CD4-positive, alpha-beta T cell treated with Interleukin-10 for 1 hour (primary cell): ENCODE measurements around the gene PTGDS.

ENCODE experiments used
- DNase-seq: peaks from one replicate; pipeline ENCODE4 v3.0.0-alpha.2; 2020

PTGDS gene

DNA sequence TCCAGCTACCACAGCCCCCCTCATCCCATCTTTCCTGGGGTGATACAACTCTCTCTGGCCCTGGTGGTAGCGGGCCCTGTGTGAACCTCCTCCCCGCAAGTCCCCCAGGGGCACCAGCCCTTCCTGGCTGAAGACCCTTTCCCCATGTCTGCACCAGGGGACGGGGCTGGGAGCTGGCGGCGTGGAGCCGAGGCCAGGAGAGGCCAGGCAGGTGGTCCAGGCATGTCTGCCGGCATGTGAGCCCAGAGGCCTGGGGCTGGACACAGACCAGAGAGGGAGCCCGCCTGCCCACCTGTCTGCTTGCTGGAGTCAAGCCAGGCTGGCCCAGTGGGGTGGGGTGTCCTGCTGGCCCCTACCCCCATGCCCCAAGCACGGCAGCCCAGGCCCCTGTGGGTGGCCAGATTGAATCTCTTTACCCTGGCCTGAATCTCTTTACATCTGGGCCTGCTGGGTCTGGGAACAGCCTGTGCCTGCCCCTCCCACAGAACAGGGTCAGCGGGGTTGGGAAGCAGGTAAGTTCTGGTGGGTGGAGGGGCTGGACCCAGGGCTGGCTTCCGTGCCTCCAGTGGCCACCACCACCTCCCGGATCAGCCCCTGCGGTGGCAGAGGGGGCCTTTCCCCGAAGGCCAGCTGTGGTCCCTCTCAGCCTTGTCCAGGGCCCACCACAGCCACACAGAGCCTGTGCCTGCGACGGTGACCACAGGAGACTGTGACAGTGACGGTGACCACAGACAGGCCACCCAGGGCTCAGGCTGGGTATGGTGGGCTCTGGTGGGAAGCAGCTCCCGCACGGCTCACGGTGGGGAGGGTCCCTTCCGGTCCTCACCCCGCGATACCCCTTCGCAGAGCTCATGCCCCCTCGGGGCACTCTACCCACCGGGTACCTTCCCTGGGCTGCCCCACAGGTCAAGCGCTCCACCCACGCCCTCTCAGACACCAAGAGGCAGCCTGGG lies 18.1 kb upstream of the PTGDS start:
- no peak for DNase-seq

DNA sequence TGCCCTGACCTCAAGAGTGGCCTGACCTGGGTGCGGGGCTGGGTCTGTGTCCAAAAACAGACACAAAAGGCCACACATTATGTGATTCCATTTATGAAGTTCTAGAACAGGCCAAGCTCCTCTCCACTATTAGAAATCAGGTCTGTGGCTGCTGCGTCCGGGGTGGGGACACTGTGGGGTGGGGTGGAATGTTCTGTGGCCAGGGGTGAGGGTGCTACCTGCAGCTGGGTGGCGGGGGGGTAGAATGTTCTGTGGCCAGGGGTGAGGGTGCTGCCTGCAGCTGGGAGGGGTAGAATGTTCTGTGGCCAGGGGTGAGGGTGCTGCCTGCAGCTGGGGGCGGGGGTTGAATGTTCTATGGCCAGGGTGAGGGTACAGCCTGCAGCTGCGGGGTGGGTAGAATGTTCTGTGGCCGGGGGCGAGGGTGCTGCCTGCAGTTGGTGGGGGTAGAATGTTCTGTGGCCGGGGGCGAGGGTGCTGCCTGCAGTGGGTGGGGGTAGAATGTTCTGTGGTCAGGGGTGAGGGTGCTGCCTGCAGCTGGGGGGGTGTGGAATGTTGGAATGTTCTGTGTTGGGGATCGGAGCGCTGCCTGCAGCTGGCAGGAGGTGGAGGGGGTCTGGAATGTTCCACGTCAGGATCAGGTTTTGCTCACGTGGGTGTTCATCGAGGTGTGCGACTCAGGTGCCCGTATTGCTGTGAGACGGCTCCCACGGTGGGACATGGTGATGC lies 16.9 kb upstream of the PTGDS start:
- peak; percentile 57 for DNase-seq

DNA sequence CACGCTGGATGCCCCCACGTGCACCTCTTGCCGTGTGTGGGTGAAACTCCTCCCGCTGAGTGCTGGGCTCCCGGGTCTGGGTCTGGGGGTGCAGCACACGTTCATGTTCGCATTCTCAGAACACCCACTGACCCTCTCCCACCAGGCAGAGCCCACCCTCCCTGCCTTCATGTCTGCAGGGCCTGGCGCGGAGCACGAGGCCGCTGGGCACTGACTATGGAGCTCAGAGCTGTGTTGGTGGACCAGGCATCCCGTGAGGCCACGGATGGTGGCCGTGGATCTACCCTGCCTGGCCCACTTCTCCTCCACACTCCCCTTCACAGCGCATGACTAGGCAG lies 16.4 kb upstream of the PTGDS start:
- DNase-seq: no peak

DNA sequence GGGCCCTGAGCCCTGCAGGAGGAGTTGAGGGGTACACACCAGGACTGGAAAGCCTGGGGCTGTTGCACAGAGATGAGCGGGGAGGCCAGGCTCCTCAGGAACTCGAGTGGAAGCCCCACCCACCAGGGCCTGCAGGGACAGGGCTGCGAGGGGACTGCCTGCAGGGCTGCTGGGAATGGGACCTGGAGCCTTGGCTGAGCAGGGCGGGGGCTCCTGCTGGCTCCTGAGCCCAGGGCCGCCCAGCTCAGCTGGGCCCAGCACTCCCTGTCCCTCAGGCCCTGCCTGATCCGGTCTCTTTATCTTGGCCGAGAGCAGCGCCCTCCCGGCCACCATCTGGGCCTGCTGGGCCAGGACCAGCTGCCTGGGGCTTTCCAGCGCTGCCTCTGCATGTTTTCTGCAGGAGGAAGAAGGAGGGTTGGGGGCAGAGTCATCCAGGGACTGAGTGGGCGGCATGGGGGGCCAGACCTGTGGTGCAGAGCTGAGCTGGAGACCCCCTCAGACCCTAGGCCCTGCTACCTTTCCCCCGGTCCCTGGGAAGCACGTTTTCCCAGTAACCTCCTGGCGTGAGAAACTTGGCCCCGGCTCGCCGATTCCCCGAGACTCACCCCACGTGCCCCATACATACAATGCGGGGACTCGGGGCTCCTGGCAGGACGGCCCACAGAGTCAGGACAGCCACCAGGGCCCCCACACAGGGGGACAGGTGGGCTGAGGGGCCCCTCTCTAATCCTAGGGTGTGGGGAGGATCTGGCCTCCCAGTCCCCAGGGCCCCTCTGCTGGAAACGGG lies 15.8 kb upstream of the PTGDS start:
- no peak for DNase-seq

DNA sequence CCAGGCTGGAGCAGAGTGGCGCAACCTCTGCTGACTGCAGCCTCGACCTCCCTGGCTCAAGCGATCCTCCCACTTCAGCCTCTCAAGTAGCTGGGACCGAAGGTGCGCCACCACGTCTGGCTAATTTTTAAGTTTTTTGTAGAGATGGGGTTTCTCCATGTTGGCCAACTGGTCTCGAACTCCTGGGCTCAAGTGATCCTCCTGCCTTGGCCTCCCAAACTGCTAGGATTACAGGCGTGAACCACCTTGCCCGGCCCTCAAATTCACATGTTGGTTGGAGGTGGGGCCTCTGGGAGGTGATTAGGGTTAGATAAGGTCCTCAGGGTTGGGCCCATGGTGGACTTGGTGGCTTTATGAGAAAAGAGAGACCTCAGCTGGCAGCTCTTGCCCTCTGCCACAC lies 15.1 kb upstream of the PTGDS start:
- no peak for DNase-seq

DNA sequence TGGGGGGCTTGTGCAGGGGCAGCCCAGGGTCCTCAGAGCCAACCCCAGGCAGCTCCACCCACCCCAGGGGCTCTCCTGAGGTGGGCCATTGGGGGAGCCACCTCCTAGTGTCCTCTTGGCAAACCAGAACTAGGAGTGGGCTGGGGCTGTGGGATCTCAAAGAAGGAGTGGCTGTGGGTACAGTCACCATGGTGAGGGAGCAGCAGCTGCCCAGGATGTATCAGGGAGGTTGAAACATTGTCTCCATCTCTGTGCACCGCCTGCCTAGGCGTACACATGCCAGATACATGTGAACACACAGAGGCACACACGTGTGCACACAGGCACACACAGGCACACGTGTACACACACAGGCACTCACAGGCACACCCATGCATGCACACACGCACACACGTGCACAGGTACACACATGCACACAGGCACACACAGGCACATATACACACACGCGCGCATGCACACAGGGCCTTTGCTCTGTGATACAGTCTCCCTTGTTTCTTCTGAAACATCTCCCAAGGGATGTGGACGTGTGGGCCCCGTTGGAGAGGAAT lies 14.5 kb upstream of the PTGDS start:
- DNase-seq: no peak

DNA sequence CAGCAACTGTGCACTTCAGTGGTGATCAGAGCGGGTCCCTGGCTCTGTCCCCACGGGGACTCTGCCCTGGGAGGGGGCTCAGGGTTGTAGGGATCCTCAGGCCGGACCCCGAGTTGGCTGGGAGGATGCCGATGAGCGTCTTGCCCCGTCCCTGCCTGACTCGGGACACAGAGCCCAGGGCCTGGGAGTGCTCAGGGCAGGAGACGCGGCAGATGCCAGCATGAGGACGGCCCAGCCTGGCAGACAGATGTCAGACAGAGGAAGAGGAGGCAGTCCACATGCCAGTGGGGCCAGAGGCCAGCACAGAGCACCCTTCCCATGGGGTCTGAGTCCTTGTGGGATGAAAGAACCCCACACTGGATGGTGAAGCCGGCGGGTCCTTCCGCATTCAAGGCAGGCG lies 14.0 kb upstream of the PTGDS start:
- no peak for DNase-seq

DNA sequence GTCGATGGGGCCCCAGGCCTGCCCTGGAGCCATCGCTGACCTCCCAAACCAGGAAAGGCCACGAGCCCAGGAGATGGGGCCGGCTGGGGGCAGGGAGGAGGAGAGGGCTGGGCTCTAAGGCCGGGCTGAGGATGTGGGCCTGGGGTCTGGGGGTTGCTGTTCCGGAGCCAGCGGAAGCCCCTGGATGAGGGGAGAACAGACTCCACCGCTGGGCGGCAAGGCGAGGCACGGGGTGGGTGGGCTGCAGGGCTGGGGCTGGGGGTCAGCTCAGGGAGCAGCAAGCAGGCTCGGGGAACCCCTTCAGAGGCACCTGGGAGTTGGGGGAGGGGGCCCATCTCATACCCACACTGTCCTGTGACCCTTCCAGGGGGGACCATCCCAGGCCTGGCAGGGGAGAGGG lies 13.6 kb upstream of the PTGDS start:
- no peak for DNase-seq

DNA sequence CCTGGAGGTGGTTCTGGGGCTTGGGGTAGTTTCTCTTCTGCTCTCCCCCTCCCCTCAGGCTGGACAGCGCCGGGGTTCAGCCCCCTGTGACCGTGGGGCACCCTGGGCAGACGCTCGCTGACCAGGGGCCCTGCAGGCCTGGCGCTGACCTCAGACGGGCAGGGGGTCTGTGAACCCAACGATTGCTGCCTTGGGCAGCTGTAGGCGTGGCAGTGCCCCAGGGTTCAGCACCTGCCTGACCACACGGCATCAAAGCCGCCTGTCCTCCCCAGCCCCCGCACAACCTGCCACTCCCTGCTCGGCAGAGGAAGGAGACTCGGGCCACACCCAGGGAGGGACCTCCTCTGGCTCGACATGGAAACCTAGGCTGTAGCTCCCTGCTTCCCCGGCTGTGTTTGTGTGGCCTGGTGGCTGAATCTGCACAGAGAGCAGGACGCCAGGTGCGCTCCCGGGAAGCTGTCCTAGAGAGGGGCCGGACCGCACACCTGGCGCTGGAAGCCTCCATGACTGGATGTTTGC lies 13.1 kb upstream of the PTGDS start:
- no peak for DNase-seq

DNA sequence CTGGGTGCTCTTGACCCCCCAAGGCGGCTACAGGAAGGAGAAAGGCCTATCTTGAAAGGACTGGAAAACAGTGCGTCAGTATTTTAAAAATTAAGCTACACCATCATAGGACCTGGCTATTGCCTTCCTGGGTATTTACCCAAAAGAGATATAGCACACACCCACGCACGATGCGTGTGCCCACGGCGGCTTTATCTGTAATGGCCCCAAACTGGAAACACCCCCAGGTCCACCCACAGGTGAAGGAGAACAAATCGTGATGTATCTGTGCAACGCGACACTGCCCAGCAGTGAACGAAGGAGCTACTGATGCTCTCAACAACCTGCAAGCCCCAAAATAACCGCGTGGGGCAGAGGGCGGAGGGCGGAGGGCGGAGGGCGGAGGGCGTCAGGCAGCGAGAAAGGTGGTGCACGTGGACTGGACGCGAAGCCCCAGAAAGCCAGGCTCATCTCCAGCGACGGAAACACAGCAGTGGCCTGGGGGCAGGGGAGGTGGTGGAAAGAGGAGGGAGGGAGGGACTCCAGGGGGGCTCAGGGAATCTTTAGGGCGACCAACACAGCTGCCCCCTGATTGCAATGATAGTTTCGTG lies 12.4 kb upstream of the PTGDS start:
- DNase-seq: no peak

DNA sequence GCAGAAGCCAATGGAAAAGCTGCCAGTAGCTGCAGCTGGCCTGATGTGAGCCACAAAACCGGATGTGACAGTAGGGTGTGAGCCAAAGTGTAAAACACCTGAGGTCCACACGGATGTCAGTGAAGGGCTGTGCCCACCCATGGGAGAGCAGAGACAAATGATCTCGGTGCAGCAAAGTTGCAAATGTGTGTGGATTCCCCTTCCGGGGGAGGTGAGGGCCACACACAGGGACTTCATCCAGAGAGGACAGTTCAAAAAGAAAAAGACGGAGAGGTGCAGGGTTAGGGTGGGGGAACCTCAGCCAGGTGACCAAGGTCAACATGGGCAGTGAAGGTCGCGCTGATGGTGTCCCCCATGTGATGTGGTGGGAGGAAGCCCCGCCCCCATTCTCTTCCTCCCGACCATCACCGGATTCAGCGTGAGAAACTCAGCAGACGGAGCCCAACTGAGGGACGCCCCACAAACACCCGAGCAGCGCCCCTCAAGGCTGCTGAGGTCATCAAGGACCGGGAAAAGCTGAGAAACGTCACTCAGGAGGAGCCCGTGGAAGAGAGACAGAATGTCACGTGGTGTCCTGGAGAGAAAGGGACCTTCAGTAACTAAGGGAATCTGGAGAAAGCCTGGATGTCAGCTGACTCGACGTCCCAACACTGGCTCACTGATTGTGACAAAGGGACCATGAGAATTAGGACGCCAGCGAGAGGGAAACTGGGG lies 11.4 kb upstream of the PTGDS start:
- peak; percentile 76 for DNase-seq

DNA sequence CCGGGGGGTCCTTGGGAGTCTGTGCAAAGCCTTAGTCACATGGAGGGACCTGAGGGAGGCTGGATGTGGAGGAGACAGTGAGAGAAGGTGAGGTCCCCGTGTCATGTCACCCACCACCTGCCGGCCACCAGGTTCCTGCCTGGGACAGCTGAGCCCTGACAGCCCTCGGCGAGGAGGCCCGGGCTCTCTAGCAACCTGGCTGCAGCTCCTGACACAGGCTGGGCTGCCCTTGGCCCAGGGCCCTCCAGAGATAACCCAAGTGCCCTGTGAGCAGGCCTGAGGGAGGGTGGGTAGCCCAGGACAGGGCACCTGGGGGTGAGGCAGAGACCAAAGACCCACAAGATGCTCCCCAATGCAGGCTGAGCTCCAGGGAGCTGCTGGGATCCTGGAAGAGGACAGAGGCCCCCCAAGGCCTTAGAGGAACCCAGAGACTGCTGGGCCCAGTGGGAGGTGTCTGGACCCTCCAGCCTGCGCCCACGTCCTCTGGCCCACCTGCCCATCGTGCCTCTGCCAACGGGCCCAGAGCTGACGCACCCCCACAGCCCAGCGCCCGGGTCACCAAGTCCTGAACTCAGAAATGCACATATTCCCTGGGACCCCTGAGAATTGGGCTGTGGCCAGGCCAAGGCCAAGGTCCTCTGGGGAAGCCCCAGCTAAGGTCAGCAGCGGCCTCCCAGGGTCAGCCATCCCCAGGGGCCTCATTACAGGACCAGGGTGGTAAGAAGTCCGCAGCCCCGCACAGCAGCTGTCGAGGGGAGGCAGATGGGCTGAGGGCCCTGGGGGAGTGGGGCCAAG lies 8.8 kb upstream of the PTGDS start:
- no peak for DNase-seq

DNA sequence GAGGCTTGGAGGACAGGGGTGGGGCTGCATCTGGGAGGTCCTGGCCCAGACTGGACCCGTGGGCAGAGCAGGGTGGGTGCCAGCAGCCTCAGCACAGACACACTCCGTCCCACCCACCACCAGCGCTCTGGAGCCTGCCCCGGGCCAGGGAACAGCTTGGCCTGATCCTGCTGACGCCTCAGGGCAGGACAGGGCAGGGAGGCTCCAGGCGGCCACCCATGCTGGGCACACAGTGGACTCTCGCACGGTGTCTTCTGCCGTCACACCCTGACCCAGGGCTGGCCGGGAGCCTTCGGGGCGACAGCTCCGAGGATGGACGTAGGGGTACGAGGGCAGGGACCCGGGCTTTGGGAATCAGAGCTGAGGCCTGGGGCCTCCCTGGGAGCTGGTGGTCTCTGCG lies 8.2 kb upstream of the PTGDS start:
- no peak for DNase-seq

DNA sequence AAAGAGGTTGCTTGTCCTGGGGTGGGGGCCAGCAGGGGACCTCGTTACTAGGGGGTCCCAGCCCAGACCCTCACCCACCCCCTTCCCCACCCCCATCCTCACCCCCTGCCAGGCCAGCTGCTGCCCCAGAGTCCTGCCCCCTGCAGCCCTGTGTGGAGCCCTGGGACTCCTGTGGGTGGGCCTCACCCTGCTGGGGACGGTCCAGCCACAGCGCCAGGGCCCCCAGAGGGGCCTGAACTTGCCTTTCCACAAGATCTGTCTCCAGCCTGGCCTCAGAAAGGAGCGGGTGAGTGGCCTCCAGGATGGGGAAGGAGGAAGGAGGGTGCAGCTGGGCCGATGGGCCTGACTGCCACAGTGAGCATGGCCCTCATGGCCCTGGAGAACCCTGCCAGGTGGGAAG lies 7.5 kb upstream of the PTGDS start:
- DNase-seq: no peak

DNA sequence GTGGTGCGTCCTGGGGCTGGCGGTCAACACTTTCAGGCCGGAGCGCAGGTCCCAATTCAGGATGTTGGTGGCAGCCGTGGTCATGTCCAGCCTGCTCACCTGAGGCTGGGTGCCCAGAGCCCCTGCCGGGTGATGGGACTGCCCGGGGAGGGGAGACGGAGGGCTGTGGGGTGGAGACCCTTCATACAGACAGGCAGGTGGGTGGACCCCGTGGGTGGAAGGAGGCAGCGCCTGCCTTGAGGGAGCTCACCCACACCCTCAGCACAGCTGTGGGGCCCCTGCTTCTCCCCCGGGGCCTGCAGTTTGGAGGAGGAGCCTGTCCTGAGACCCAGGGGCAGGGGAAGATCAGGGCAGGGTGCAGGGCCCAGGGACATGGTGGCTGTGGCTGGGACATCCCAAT lies 6.9 kb upstream of the PTGDS start:
- DNase-seq: no peak

DNA sequence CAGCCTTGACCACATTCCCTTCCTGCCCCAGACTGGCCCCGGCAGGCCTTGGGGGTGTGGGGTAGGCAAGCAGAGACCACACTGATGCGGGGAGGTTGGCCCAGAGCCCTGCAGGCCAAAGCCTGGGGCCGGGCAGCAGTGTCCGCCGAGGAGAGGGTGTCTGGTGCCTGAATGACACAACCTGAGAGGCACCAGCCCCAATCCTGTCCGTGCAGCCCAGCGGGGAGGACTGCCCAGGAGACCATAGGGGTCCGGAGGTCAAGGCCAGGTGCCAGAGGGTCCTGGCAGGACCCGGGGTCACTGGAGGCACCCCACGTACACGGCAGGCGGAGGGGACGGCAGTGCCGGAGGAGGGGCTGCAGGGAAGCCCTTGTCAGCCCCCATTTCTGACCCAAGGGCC lies 5.6 kb upstream of the PTGDS start:
- DNase-seq: no peak

DNA sequence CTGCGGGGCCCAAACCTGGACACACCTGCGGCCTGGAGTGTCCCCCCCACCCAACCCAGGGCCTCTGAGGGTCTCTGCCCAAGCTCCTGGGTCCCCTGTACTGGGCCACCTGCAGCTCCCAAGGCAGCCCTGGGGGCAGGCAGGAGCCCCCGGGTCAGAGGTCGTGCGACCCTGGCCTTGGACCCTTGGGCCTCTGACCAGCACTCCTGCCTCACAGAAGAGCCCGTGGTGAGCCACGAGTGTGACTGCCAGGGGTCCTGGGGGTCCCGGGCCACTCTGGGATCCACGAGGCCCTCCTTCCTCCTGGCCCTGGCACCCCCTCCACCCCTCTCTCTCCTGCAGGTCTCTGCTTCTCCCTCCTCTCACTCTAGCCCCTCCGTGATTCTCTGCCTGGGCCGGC lies 5.0 kb upstream of the PTGDS start:
- no peak for DNase-seq

DNA sequence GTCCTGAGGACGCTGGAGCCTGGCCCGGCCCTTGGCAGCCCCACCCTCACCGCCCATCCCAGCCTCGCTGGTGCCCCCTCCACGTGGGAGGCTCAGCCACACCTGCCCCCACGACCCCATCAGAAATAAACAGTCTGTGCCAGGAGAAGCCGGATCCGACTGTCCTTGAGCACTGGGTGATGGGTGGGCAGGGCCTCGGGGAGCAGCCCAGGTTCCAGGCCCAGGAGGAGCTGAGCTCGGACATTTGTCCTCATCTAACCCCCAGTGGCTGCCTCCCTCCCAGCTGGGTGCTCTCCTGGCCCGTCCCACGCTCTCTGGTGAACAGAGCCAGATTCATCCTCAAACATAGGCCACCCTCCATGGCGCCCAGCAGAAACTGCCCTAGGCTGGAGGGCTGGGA lies 4.6 kb upstream of the PTGDS start:
- no peak for DNase-seq

DNA sequence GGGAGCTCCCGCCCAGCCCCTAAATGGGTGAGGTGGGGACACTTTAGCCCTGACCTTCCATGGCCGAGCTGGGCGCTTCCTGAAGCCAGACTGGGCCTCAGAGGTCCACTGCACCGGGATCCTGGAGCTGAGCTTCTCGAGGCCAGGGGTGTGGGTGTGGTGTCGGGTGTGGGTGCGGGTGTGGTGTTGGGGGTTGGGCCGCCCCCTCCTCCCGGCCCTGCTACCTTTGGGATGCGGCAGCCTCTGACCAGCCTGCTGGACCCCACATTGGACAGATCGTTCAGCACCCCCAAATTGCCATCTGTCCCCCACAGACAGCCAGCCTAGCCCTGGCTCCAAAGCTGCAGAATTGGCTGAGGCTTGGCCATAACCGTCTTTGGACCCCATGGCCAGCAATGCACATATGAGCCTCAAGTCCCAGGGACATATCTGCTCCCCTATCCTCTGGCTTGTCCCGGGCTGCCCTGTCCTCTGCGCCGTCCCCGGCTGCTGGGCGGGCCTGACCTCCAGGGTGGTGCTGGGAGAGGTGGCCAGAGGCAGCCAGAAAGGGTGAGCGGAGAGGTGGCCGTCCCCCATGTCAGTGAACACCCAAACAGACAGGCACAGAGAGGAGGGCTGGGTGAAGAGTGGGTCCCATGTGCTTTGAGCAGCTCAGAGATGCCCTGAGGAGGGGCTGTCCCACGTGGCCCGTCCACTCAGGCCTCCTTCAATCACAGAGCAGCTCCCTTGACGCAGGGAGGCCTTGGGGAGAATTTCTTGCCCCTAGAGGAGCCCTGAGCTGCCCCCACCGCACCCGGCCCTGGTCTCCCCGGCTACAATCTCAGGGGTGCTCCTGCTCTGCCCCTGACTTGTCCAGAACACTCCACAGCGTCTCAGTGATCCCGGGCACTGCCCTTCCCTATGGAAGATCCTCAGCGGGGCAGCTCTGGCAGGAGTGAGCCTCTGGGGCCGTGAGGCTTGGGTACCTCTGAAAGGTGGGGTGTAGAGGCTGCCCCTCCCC lies 3.4 kb upstream of the PTGDS start:
- no peak for DNase-seq
